Colonic mucosa (tissue), 4 donors: ENCODE measurements around the gene NCOR1. TPM values are rescaled to one million over a fixed set of nuclear protein-coding genes. Genes with fewer than 3 reads are reported as not detected.

Experiments
- DNase-seq: peaks from one replicate; pipeline ENCODE4 v3.0.0-alpha.2; 2020
- H3K27ac ChIP-seq: fragments of 200-600 bp; one replicate; pipeline ENCODE4 v1.8.0; 2021
- H3K27me3 ChIP-seq: fragments of 200-600 bp; one replicate; pipeline ENCODE4 v1.8.0; 2021
- H3K36me3 ChIP-seq: fragments of 200-600 bp; one replicate; pipeline ENCODE4 v1.8.0; 2021
- H3K4me1 ChIP-seq: fragments of 200-600 bp; one replicate; pipeline ENCODE4 v1.8.0; 2021; ENCODE audit warnings: mild to moderate bottlenecking
- H3K4me3 ChIP-seq: fragments of 200-600 bp; one replicate; pipeline ENCODE4 v1.8.0; 2021
- H3K9ac ChIP-seq, 2 donors: one replicate each; pipeline ENCODE4 v1.7.0; 2013; ENCODE audit warnings: control low read depth in 2 of 2, low read depth in 2 of 2, low read length in 2 of 2
- H3K9me3 ChIP-seq: fragments of 200-600 bp; one replicate; pipeline ENCODE4 v1.8.0; 2021
- CTCF ChIP-seq: fragments of 200-600 bp; IDR thresholded peaks from one replicate; pipeline ENCODE4 v1.8.0; 2022; ENCODE audit warnings: antibody characterized with exemption, mild to moderate bottlenecking
- intact Hi-C: fragments of 100-400 bp; cut with DNase I; formaldehyde crosslinking; loops from one replicate; pipeline ENCODE4 v1.14.1; 2022
- total RNA-seq, 2 donors: library from RNA; stranded (reverse); fragmentation: NEBNext Ultra II Directional in 1 of 2; extraction: Animal tissue kit (Norgen Biotek cat#: 25700) in 1 of 2; gene quantifications; one replicate each; pipeline ENCODE4 v1.2.1, GENCODE V29; 2021
- donor health status: healthy.
- donor health status: DM: no; HTN: no; CAD: no.
- donor health status: DM: no; HTN: no; CAD: no.

The NCOR1 gene
- total RNA-seq, 2 donors from 2014 or later = 190 to 233 TPM

GRCh38 chr17:16050844-16051243 is 164.5 kb downstream of the NCOR1 start:
- Histone ChIP-seq H3K9me3 (no peaks in the 10 kb centered on the region), H3K4me1 (no peaks in the 10 kb centered on the region), H3K4me3 (no peak overlapping the region), H3K9ac (no peak overlapping the region), H3K27me3 (no peaks in the 10 kb centered on the region), H3K27ac (no peak overlapping the region), H3K36me3 (peaks cover 12% of the 10 kb centered on the region)
- no peak for TF ChIP-seq CTCF
- intact Hi-C loops = no loop called here
- DNase-seq = no peak

DNA sequence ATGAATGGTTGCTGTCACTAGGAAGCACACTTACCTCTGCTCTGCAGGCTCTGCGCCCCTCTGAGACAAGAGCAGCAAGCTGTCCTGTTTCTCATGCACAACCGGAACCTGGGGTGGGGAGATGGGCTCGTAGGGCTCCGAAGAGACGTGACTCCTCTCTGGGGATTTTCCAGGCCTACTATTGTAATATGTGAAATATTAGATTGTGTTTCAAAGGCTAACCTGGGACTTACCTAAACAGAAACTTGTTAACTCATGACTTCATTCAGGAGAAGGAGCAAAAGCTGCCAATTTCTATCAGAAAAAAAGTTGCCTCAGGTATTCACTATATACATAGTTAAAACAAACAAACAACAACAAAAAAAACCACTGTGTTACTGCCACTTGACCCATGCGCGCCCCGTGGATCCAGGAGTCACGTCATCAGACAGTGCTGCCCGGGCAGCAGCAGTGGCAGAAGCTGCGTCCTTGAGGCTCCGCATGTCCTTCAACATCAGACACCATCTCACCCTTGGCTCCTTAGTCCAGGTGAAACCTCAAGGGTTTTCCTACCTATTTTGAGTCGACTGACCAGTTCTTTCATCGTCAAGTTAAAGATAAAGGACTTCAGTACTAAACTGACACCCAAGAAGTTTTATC is 166.4 kb downstream of the NCOR1 start:
- intact Hi-C loops = no loop called here
- Histone ChIP-seq H3K9me3 (no peaks in the 10 kb centered on the region), H3K27me3 (no peaks in the 10 kb centered on the region), H3K4me3 (no peak overlapping the region), H3K4me1 (no peaks in the 10 kb centered on the region), H3K36me3 (peaks cover 12% of the 10 kb centered on the region), H3K27ac (no peak overlapping the region), H3K9ac (no peak overlapping the region)
- TF ChIP-seq CTCF = no peak
- DNase-seq = no peak

GRCh38 chr17:16046966-16047365 is 168.4 kb downstream of the NCOR1 start:
- H3K27me3 ChIP-seq = no peaks in the 10 kb centered on the region
- no peak for DNase-seq
- peaks cover 12% of the 10 kb centered on the region for H3K36me3 ChIP-seq
- no peak overlapping the region for H3K27ac ChIP-seq
- no peaks in the 10 kb centered on the region for H3K4me1 ChIP-seq
- H3K4me3 ChIP-seq = no peak overlapping the region
- intact Hi-C loops = no loop called here
- no peak overlapping the region for H3K9ac ChIP-seq
- TF ChIP-seq CTCF = no peak
- H3K9me3 ChIP-seq = no peaks in the 10 kb centered on the region

GRCh38 chr17:16044487-16044886 is 170.8 kb downstream of the NCOR1 start:
- Histone ChIP-seq H3K27ac (no peak overlapping the region), H3K36me3 (peaks cover 16% of the 10 kb centered on the region), H3K9ac (no peak overlapping the region), H3K4me3 (no peak overlapping the region), H3K27me3 (no peaks in the 10 kb centered on the region), H3K4me1 (no peaks in the 10 kb centered on the region), H3K9me3 (no peaks in the 10 kb centered on the region)
- intact Hi-C loops = no loop called here
- TF ChIP-seq CTCF = no peak
- DNase-seq = no peak

- DNase-seq = peak; percentile 31
- H3K36me3 ChIP-seq = peaks cover 4% of the 10 kb centered on the region
- intact Hi-C loops = no loop called here
These were observed 174.6 kb downstream of the NCOR1 start for GRCh38 chr17:16040710-16041251.

More at GRCh38 chr17:16040710-16041251, 174.6 kb downstream of the NCOR1 start:
- Histone ChIP-seq H3K4me3 (no peak overlapping the region), H3K27ac (no peak overlapping the region), H3K9me3 (no peaks in the 10 kb centered on the region), H3K4me1 (no peaks in the 10 kb centered on the region), H3K9ac (no peak overlapping the region), H3K27me3 (no peaks in the 10 kb centered on the region)
- TF ChIP-seq CTCF = no peak
